GM12865 (cell line): ENCODE results near the gene WIPF2.

ENCODE experiments used
- DNase-seq: peaks from one replicate; pipeline ENCODE4 v3.0.0; 2010; ENCODE audit warnings: low read depth
- H3K4me3 ChIP-seq: 2 replicates; pipeline ENCODE4 v1.5.1; 2011; ENCODE audit warnings: mild to moderate bottlenecking, low read depth, low read length, control low read depth
- CTCF ChIP-seq: IDR thresholded peaks from 2 replicates; pipeline ENCODE4 v1.5.1; 2011; ENCODE audit warnings: low read length, control low read depth, low read depth, inconsistent platforms; ENCODE audit not compliant: insufficient read depth; ENCODE audit errors: missing control alignments

Gene WIPF2

DNA sequence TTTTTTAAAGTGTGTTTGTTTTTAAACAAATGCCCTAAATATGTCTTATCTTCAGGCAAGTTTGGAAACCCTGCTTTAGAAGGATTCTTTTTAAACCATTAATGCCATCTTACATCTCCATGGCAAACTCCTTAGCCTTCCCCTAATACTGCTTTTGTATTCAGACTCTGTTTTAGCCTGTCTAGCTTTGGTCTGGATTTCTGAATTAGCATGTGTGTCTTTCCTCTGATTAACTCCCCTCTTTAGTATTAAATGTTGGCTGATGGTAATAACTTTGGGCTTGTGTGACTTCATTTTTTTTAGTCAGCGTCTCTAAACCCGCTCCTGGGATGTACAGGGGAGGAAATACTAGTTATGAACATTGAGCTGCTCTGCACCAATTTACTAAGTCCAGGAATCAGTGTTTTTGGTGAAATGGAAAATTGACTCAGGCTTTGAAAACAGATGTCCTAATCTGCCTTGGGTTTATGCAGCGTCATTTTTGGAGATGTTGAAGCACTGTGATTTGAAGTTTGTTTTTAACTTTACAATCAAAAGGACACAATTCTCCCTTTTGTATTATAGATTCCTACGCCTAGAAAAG lies 22.2 kb downstream of the WIPF2 start:
- TF ChIP-seq CTCF = no peak
- DNase-seq = no peak
- H3K4me3 ChIP-seq = no peak overlapping the region

- H3K4me3 ChIP-seq = no peak overlapping the region
- DNase-seq = no peak
- no peak for TF ChIP-seq CTCF
Measured at GRCh38 chr17:40242774-40243173, 23.7 kb downstream of the WIPF2 start.

- no peak for TF ChIP-seq CTCF
- DNase-seq = no peak
- H3K4me3 ChIP-seq = no peak overlapping the region
Measured at GRCh38 chr17:40243761-40244160, 24.7 kb downstream of the WIPF2 start.

DNA sequence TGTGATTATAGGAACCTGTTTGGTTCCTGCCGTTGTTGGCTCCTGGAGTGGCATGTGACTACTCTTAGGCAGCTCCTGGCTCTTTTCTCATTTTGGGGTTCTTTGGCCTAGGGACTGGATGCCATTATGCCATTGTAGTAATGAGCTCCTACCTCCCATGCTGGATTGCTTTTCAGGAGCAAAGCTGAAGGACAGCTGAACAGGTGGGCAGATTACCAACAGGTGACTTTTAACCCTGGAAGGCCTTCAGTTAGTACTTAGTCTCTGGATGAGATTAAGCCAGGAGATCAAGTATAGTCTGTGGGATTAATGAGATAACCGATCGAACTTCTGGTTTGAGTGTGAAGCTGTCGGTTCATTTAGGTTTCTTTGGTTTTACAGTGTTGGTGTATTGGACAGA lies 25.2 kb downstream of the WIPF2 start:
- no peak for TF ChIP-seq CTCF
- H3K4me3 ChIP-seq = no peak overlapping the region
- no peak for DNase-seq

GRCh38 chr17:40247926-40248495 lies 28.9 kb downstream of the WIPF2 start:
- H3K4me3 ChIP-seq = no peak overlapping the region
- TF ChIP-seq CTCF = no peak
- DNase-seq = no peak

DNA sequence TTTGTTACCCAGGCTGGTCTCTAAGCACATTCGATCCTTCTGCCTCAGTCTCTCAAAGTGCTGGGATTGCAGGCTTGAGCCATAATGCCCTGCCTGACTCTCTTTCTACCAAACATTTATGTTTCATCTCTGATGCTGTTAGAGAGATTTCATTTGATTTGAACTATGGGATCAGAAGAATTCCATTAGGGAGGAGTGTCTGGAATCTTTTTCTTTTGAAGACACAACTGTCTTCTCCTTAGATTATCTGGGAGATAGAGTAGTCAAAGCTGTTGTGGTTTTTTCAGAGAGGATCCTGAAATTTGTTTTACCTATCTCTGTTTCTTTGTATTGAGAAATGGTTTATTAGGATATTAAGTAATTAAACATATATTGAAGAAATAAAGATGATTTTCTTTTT lies 29.4 kb downstream of the WIPF2 start:
- no peak overlapping the region for H3K4me3 ChIP-seq
- DNase-seq = no peak
- no peak for TF ChIP-seq CTCF

DNA sequence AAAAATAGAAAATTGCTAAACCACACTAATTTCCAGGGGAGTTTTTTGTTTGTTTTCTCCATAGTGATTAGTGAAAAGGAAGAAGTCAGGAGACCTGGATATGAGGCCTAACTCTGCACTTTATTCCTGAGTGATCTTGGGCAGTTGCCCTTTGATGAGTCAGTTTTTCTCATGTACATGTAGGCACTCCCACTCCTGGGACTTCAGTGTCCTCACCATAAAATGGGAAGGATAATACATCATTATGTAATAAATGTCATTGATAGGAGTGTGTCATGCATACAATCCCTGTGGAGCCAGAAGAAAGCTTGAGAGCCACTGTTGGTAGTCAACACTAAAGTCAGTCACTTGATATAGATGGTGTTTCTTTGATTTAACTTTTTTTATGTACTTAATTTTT lies 32.5 kb downstream of the WIPF2 start:
- no peak overlapping the region for H3K4me3 ChIP-seq
- no peak for DNase-seq
- TF ChIP-seq CTCF = no peak
